Measurements from ENCODE around the gene SLC10A1.

DNA sequence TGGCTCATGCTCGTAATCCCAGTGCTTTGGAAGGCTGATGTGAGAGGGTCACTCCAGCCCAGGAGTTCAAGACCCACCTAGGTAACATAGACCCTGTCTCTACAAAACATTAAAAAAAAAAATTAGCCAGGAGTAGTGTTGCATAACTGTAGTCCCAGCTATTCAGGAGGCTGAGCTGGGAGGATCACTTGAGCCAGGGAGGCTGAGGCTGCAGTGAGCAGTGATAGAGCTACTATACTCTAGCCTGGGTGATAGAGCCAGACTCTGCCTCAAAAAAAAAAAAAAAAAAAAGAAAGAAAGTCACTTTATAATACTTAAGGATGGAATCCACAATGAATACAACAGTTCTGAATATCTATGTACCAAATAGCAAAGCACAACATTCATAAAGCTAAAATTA lies 10.2 kb upstream of the SLC10A1 start:
- TF ChIP-seq POLR2A (IDR thresholded peaks at IDR 0.05; ENCODE audit: low read depth, low read length), result no peak
- TF ChIP-seq TAF1 (IDR thresholded peaks at IDR 0.05; ENCODE audit: low read depth, low read length), result no peak
- no peak for TF ChIP-seq POLR2AphosphoS5 (IDR thresholded peaks at IDR 0.05; ENCODE audit: low read depth, low read length)
- TF ChIP-seq SPI1 (IDR thresholded peaks at IDR 0.05; ENCODE audit: low read depth, low read length), result no peak
- TF ChIP-seq POU2F2 (IDR thresholded peaks at IDR 0.05; ENCODE audit: low read depth, low read length), result no peak
